ENCODE data around the gene ZNF398.

GRCh38 chr7:149130572-149131198 is 16.6 kb upstream of the ZNF398 start:
- no peak for TF ChIP-seq CTCF (IDR thresholded peaks at IDR 0.05)
- TF ChIP-seq POLR2A (IDR thresholded peaks at IDR 0.05), result no peak
